HG02588 (cell line): ENCODE data around the gene ACOX2.

Experiments
- ATAC-seq: cut with Tn5 transposase; IDR thresholded peaks from one replicate; pipeline ENCODE4 v1.9.1; 2021; ENCODE audit warnings: mild to moderate bottlenecking, moderate library complexity; ENCODE audit not compliant: unreplicated experiment

Gene ACOX2

GRCh38 chr3:58536501-58537411 lies at the start of gene ACOX2:
Gene ACOX2 (minus strand): TSS chr3:58537190. CDS start chr3:58535106, 2,084 bp downstream.
- ATAC-seq: no peak

GRCh38 chr3:58585994-58586393 lies 49.0 kb upstream of the ACOX2 start:
- ATAC-seq: no peak

- ATAC-seq: peak; percentile 92
These were observed 48.2 kb upstream of the ACOX2 start for GRCh38 chr3:58585005-58585786.

GRCh38 chr3:58584690-58585004 lies 47.7 kb upstream of the ACOX2 start:
- no peak for ATAC-seq

GRCh38 chr3:58581328-58582091 lies 44.5 kb upstream of the ACOX2 start:
- ATAC-seq: no peak

- ATAC-seq: no peak
These were observed 43.9 kb upstream of the ACOX2 start for GRCh38 chr3:58580826-58581327.

GRCh38 chr3:58578873-58579272 lies 41.9 kb upstream of the ACOX2 start:
- ATAC-seq: no peak

- no peak for ATAC-seq
These were observed 40.4 kb upstream of the ACOX2 start, which contains the start of gene FAM107A for GRCh38 chr3:58577269-58577821. Gene FAM107A (minus strand): TSS chr3:58577391. CDS start chr3:58569860, 7,531 bp downstream.

- ATAC-seq: no peak
These were observed 39.7 kb upstream of the ACOX2 start for GRCh38 chr3:58576716-58577115.

- ATAC-seq: no peak
These were observed 39.1 kb upstream of the ACOX2 start for GRCh38 chr3:58575971-58576652.

- ATAC-seq: no peak
These were observed 37.7 kb upstream of the ACOX2 start for GRCh38 chr3:58574682-58575081.

- ATAC-seq: no peak
These were observed 37.1 kb upstream of the ACOX2 start for GRCh38 chr3:58574106-58574505.

- ATAC-seq: no peak
These were observed 36.6 kb upstream of the ACOX2 start for GRCh38 chr3:58573640-58574039.

- ATAC-seq: no peak
These were observed 35.7 kb upstream of the ACOX2 start for GRCh38 chr3:58572634-58573230.

- no peak for ATAC-seq
These were observed 35.1 kb upstream of the ACOX2 start for GRCh38 chr3:58572013-58572633.

- no peak for ATAC-seq
These were observed 33.9 kb upstream of the ACOX2 start for GRCh38 chr3:58570851-58571250.

GRCh38 chr3:58569287-58570001 lies 32.5 kb upstream of the ACOX2 start:
- no peak for ATAC-seq

- ATAC-seq: no peak
These were observed 31.7 kb upstream of the ACOX2 start for GRCh38 chr3:58568572-58569286.
